Measurements from ENCODE around the gene FBXW5.
A peak's percentile ranks its signal among the peaks of the same experiment; 100 is the strongest.

Gene FBXW5

DNA sequence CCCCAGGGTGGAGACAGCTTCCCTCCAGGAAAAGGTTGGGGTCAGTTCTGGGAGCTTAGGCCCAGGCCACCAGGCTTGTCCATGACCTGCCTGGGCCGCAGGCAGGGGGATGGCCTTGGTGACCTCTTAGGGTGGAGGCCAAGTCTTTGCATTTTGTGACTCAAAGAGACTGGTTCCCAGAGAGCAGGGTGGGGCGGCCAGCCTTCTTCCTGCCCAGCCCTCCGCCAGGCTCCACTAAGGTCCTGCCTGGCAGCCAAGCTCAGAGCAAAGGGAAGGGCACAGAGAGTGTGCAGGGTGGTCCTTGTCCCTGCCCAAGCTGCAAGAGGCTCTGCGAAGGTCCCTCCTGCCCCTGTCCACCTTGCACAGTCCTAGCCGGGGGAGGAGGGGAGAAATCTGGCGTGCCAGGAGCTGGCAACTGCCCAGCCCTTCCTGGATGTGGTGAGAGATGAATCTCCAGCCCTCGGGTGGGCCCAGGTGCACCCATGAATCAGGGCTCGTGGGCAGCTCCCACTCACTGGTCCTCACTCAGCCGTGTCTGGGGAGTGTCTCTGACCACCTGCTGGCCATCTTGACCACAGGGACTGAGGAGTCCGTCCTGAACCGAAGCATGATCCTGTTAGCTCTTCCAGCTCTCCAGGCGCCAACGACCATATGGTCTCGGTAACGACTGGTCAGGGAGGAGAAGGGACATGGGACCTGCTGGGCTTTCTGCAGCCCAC lies 30.4 kb upstream of the FBXW5 start:
- Histone ChIP-seq H3K9ac (ENCODE audit: low read depth, low read length) (no peak overlapping the region), H3K4me2 (ENCODE audit: low read length) (no peak overlapping the region)

DNA sequence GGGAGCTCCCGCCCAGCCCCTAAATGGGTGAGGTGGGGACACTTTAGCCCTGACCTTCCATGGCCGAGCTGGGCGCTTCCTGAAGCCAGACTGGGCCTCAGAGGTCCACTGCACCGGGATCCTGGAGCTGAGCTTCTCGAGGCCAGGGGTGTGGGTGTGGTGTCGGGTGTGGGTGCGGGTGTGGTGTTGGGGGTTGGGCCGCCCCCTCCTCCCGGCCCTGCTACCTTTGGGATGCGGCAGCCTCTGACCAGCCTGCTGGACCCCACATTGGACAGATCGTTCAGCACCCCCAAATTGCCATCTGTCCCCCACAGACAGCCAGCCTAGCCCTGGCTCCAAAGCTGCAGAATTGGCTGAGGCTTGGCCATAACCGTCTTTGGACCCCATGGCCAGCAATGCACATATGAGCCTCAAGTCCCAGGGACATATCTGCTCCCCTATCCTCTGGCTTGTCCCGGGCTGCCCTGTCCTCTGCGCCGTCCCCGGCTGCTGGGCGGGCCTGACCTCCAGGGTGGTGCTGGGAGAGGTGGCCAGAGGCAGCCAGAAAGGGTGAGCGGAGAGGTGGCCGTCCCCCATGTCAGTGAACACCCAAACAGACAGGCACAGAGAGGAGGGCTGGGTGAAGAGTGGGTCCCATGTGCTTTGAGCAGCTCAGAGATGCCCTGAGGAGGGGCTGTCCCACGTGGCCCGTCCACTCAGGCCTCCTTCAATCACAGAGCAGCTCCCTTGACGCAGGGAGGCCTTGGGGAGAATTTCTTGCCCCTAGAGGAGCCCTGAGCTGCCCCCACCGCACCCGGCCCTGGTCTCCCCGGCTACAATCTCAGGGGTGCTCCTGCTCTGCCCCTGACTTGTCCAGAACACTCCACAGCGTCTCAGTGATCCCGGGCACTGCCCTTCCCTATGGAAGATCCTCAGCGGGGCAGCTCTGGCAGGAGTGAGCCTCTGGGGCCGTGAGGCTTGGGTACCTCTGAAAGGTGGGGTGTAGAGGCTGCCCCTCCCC lies 29.4 kb upstream of the FBXW5 start:
- Histone ChIP-seq H3K9ac (ENCODE audit: low read depth, low read length) (no peak overlapping the region), H3K4me2 (ENCODE audit: low read length) (no peak overlapping the region), H3K4me1 (ENCODE audit: control insufficient read depth, insufficient read depth, low read length) (peaks cover 31% of the 10 kb centered on the region), H3K9me3 (replicated peaks; ENCODE audit: low read length) (no peaks in the 10 kb centered on the region), H3K4me3 (ENCODE audit: low read length) (no peak overlapping the region), H3K36me3 (ENCODE audit: insufficient read depth, low read length) (no peaks in the 10 kb centered on the region), H3K27me3 (ENCODE audit: control insufficient read depth, insufficient read depth, low read length) (no peaks in the 10 kb centered on the region)

More for the DNA sequence above, 30.4 kb upstream of the FBXW5 start:
- H3K4me1 ChIP-seq (ENCODE audit: control insufficient read depth, insufficient read depth, low read length): peaks cover 31% of the 10 kb centered on the region
- H3K4me3 ChIP-seq (ENCODE audit: low read length): no peak overlapping the region
- no peaks in the 10 kb centered on the region for H3K36me3 ChIP-seq (ENCODE audit: insufficient read depth, low read length)
- H3K27me3 ChIP-seq (ENCODE audit: control insufficient read depth, insufficient read depth, low read length): no peaks in the 10 kb centered on the region
- no peaks in the 10 kb centered on the region for H3K9me3 ChIP-seq (replicated peaks; ENCODE audit: low read length)

DNA sequence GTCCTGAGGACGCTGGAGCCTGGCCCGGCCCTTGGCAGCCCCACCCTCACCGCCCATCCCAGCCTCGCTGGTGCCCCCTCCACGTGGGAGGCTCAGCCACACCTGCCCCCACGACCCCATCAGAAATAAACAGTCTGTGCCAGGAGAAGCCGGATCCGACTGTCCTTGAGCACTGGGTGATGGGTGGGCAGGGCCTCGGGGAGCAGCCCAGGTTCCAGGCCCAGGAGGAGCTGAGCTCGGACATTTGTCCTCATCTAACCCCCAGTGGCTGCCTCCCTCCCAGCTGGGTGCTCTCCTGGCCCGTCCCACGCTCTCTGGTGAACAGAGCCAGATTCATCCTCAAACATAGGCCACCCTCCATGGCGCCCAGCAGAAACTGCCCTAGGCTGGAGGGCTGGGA lies 28.2 kb upstream of the FBXW5 start:
- Histone ChIP-seq H3K4me1 (ENCODE audit: control insufficient read depth, insufficient read depth, low read length) (peaks cover 26% of the 10 kb centered on the region), H3K9me3 (replicated peaks; ENCODE audit: low read length) (no peaks in the 10 kb centered on the region), H3K4me3 (ENCODE audit: low read length) (no peak overlapping the region), H3K9ac (ENCODE audit: low read depth, low read length) (no peak overlapping the region), H3K4me2 (ENCODE audit: low read length) (no peak overlapping the region), H3K36me3 (ENCODE audit: insufficient read depth, low read length) (no peaks in the 10 kb centered on the region), H3K27me3 (ENCODE audit: control insufficient read depth, insufficient read depth, low read length) (no peaks in the 10 kb centered on the region)

GRCh38 chr9:136972335-136972734 lies 27.8 kb upstream of the FBXW5 start:
- H3K9me3 ChIP-seq (replicated peaks; ENCODE audit: low read length): no peaks in the 10 kb centered on the region
- no peaks in the 10 kb centered on the region for H3K27me3 ChIP-seq (ENCODE audit: control insufficient read depth, insufficient read depth, low read length)
- H3K36me3 ChIP-seq (ENCODE audit: insufficient read depth, low read length): no peaks in the 10 kb centered on the region
- no peak overlapping the region for H3K9ac ChIP-seq (ENCODE audit: low read depth, low read length)
- H3K4me3 ChIP-seq (ENCODE audit: low read length): no peak overlapping the region
- H3K4me1 ChIP-seq (ENCODE audit: control insufficient read depth, insufficient read depth, low read length): peaks cover 22% of the 10 kb centered on the region
- H3K4me2 ChIP-seq (ENCODE audit: low read length): no peak overlapping the region

- H3K4me3 ChIP-seq (ENCODE audit: low read length): no peak overlapping the region
- H3K36me3 ChIP-seq (ENCODE audit: insufficient read depth, low read length): no peaks in the 10 kb centered on the region
- H3K9me3 ChIP-seq (replicated peaks; ENCODE audit: low read length): no peaks in the 10 kb centered on the region
- peaks cover 16% of the 10 kb centered on the region for H3K4me1 ChIP-seq (ENCODE audit: control insufficient read depth, insufficient read depth, low read length)
- no peak overlapping the region for H3K4me2 ChIP-seq (ENCODE audit: low read length)
- no peak overlapping the region for H3K9ac ChIP-seq (ENCODE audit: low read depth, low read length)
- H3K27me3 ChIP-seq (ENCODE audit: control insufficient read depth, insufficient read depth, low read length): no peaks in the 10 kb centered on the region
Measured at GRCh38 chr9:136971746-136972145, 27.2 kb upstream of the FBXW5 start.

DNA sequence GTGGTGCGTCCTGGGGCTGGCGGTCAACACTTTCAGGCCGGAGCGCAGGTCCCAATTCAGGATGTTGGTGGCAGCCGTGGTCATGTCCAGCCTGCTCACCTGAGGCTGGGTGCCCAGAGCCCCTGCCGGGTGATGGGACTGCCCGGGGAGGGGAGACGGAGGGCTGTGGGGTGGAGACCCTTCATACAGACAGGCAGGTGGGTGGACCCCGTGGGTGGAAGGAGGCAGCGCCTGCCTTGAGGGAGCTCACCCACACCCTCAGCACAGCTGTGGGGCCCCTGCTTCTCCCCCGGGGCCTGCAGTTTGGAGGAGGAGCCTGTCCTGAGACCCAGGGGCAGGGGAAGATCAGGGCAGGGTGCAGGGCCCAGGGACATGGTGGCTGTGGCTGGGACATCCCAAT lies 25.8 kb upstream of the FBXW5 start:
- H3K9me3 ChIP-seq (replicated peaks; ENCODE audit: low read length): no peaks in the 10 kb centered on the region
- peaks cover 8% of the 10 kb centered on the region for H3K27me3 ChIP-seq (ENCODE audit: control insufficient read depth, insufficient read depth, low read length)
- no peak overlapping the region for H3K4me3 ChIP-seq (ENCODE audit: low read length)
- peaks cover 6% of the 10 kb centered on the region for H3K4me1 ChIP-seq (ENCODE audit: control insufficient read depth, insufficient read depth, low read length)
- no peaks in the 10 kb centered on the region for H3K36me3 ChIP-seq (ENCODE audit: insufficient read depth, low read length)
- H3K4me2 ChIP-seq (ENCODE audit: low read length): no peak overlapping the region
- no peak overlapping the region for H3K9ac ChIP-seq (ENCODE audit: low read depth, low read length)

- Histone ChIP-seq H3K9ac (ENCODE audit: low read depth, low read length) (no peak overlapping the region), H3K4me2 (ENCODE audit: low read length) (no peak overlapping the region)
Measured at GRCh38 chr9:136969774-136970173, 25.2 kb upstream of the FBXW5 start.

GRCh38 chr9:136969150-136969549 lies 24.6 kb upstream of the FBXW5 start:
- H3K36me3 ChIP-seq (ENCODE audit: insufficient read depth, low read length): no peaks in the 10 kb centered on the region
- H3K9ac ChIP-seq (ENCODE audit: low read depth, low read length): no peak overlapping the region
- H3K27me3 ChIP-seq (ENCODE audit: control insufficient read depth, insufficient read depth, low read length): peaks cover 8% of the 10 kb centered on the region
- H3K9me3 ChIP-seq (replicated peaks; ENCODE audit: low read length): no peaks in the 10 kb centered on the region
- no peak overlapping the region for H3K4me3 ChIP-seq (ENCODE audit: low read length)
- H3K4me1 ChIP-seq (ENCODE audit: control insufficient read depth, insufficient read depth, low read length): no peaks in the 10 kb centered on the region
- no peak overlapping the region for H3K4me2 ChIP-seq (ENCODE audit: low read length)

More at GRCh38 chr9:136969774-136970173, 25.2 kb upstream of the FBXW5 start:
- Histone ChIP-seq H3K9me3 (replicated peaks; ENCODE audit: low read length) (no peaks in the 10 kb centered on the region), H3K27me3 (ENCODE audit: control insufficient read depth, insufficient read depth, low read length) (peaks cover 8% of the 10 kb centered on the region), H3K36me3 (ENCODE audit: insufficient read depth, low read length) (no peaks in the 10 kb centered on the region), H3K4me3 (ENCODE audit: low read length) (no peak overlapping the region), H3K4me1 (ENCODE audit: control insufficient read depth, insufficient read depth, low read length) (no peaks in the 10 kb centered on the region)

- no peak overlapping the region for H3K9ac ChIP-seq (ENCODE audit: low read depth, low read length)
- H3K27me3 ChIP-seq (ENCODE audit: control insufficient read depth, insufficient read depth, low read length): peaks cover 8% of the 10 kb centered on the region
- H3K4me3 ChIP-seq (ENCODE audit: low read length): no peak overlapping the region
- no peaks in the 10 kb centered on the region for H3K9me3 ChIP-seq (replicated peaks; ENCODE audit: low read length)
- H3K4me1 ChIP-seq (ENCODE audit: control insufficient read depth, insufficient read depth, low read length): no peaks in the 10 kb centered on the region
- H3K4me2 ChIP-seq (ENCODE audit: low read length): no peak overlapping the region
- no peaks in the 10 kb centered on the region for H3K36me3 ChIP-seq (ENCODE audit: insufficient read depth, low read length)
Measured at GRCh38 chr9:136968333-136969127, 24.0 kb upstream of the FBXW5 start.

DNA sequence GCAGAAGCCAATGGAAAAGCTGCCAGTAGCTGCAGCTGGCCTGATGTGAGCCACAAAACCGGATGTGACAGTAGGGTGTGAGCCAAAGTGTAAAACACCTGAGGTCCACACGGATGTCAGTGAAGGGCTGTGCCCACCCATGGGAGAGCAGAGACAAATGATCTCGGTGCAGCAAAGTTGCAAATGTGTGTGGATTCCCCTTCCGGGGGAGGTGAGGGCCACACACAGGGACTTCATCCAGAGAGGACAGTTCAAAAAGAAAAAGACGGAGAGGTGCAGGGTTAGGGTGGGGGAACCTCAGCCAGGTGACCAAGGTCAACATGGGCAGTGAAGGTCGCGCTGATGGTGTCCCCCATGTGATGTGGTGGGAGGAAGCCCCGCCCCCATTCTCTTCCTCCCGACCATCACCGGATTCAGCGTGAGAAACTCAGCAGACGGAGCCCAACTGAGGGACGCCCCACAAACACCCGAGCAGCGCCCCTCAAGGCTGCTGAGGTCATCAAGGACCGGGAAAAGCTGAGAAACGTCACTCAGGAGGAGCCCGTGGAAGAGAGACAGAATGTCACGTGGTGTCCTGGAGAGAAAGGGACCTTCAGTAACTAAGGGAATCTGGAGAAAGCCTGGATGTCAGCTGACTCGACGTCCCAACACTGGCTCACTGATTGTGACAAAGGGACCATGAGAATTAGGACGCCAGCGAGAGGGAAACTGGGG lies 21.4 kb upstream of the FBXW5 start:
- Histone ChIP-seq H3K27me3 (ENCODE audit: control insufficient read depth, insufficient read depth, low read length) (peaks cover 11% of the 10 kb centered on the region), H3K4me2 (ENCODE audit: low read length) (peak overlapping the region; percentile 12), H3K9ac (ENCODE audit: low read depth, low read length) (no peak overlapping the region), H3K4me1 (ENCODE audit: control insufficient read depth, insufficient read depth, low read length) (no peaks in the 10 kb centered on the region), H3K4me3 (ENCODE audit: low read length) (no peak overlapping the region), H3K9me3 (replicated peaks; ENCODE audit: low read length) (no peaks in the 10 kb centered on the region), H3K36me3 (ENCODE audit: insufficient read depth, low read length) (no peaks in the 10 kb centered on the region)
